KOPT-K1 (cell line): ENCODE data around the gene RAMAC.
"Not testable (repeated sequence)": the region's sequence is repeated elsewhere in the genome, so short reads cannot be mapped to it uniquely, and the experiment has no call there.

Experiments used
- H3K27ac ChIP-seq: fragments of 200-600 bp; sonication (generic); 2 replicates; pipeline ENCODE4 v1.5.1; 2016; ENCODE audit warnings: antibody characterized with exemption, mild to moderate bottlenecking, low read depth, low read length; ENCODE audit not compliant: poor library complexity, severe bottlenecking
- H3K36me3 ChIP-seq: fragments of 200-600 bp; sonication (generic); 2 replicates; pipeline ENCODE4 v1.5.1; 2017; ENCODE audit warnings: antibody characterized with exemption, mild to moderate bottlenecking, low read length, moderate library complexity; ENCODE audit not compliant: insufficient read depth
- H3K9me3 ChIP-seq: fragments of 200-600 bp; sonication (generic); 2 replicates; pipeline ENCODE4 v1.5.1; 2017; ENCODE audit warnings: antibody characterized with exemption, low read length, mild to moderate bottlenecking; ENCODE audit not compliant: insufficient read depth, poor library complexity, severe bottlenecking

Gene RAMAC

DNA sequence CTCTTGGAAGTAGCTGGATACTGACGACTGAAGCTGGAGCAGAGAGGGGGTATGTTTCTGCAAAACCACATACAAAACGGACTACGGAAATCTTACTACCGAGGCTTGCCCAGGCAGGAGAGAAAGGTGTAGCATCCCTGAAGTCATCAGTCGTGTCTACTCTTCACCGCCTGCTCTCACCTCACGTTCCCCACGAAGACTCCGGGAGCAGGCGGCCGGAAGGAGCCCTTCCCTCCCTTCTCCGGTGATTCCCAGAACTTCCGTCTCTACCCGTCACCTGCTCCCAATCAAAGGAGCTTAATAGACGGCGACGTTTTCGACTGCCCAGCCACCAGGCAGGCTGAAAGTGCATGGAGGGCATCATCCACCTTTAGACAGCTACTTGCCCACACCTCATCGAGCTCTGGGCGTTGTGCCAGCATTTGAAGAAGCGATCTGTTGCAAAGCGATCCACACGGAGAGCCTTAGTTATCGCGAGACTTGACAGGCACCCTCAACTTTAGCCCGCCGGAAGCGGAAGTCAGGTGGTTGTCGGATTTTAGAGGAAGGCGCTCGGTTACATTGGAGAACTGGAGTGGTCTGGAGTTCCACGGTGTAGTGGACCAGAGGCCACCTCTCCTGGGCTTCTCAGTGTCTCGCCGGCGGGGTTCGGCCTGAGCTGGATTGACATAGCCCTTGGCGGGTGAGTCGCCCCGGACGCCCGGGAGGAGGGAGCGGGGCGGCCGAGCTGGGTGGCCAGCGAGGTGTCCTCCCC is at the start of gene RAMAC:
RAMAC (plus strand) TSS at position 523 of the 754 bp plus-strand sequence. CDS start 2,809 bp downstream, outside the sequence.
- Histone ChIP-seq H3K9me3 (no peaks in the 10 kb centered on the region), H3K27ac (peak within 1 kb of the TSS; percentile 84), H3K36me3 (peaks cover 24% of the 10 kb centered on the region)

DNA sequence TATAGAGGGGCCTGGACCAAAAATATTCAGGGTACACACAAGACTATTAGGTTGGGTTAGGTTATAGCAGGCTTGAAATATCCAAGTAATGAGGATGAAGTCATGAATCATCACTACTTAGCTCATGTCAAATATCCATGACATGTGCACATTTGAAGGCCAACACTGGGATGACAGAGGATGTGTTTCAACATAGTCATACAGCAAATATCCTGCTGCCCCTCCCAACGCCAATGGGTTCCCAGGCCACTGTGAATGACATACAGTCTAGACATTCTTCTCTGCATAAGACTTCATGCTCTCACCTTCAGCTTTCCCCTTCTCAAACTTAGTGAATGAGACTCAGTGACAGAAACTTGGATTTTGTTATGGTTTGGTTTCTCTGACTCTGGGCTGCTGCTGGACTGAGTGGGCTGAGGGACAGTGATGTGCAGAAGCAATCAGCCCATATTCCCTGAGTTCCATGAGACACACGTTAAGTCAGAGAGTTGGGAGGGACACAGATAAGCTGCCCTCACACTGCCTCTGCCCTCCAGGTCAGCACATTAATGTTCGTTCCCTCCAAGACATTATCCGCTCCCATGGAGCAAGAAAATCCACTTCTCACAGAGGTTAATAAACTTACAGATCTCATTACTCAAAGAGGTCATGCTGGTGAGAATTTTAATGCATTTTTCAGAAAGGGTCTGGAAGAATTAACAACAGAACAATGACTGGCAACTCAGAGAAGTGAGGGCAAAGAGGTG is 48.9 kb upstream of the RAMAC start:
- Histone ChIP-seq H3K9me3 (no peaks in the 10 kb centered on the region), H3K27ac (no peak overlapping the region), H3K36me3 (no peaks in the 10 kb centered on the region)

DNA sequence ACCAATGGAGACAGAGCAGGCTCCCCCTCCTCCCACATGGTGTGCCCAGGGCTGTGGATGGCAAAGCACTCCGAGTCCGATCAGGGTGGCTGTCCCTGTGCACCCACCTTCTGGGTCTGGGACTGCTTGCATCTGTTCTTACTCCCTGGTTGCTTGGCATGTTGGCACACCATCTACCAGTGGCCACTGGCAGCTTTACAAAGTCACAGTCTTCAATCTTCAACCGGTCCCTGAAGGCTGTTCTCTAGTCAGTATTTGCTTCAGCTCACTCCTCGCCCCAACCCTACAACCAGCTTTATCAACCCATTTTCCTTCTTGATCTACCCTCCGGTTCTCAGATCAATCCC is 48.3 kb upstream of the RAMAC start:
- H3K36me3 ChIP-seq, result no peaks in the 10 kb centered on the region
- H3K27ac ChIP-seq, result no peak overlapping the region
- H3K9me3 ChIP-seq, result no peaks in the 10 kb centered on the region

DNA sequence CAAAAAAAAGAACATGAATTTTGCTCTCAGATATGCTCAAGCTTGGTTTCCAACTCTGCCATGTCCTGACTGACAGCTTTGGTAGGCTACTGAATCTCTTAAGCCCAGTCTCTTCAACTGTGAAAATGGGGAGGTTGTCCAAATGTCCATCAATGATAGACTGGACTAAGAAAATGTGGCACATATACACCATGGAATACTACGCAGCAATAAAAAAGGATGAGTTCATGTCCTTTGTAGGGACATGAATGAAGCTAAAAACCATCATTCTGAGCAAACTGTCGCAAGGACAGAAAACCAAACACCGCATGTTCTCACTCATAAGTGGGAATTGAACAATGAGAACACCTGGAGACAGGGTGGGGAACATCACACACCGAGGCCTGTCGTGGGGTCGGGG is 46.3 kb upstream of the RAMAC start:
- H3K9me3 ChIP-seq, H3K27ac ChIP-seq, H3K36me3 ChIP-seq: not testable (repeated sequence)

DNA sequence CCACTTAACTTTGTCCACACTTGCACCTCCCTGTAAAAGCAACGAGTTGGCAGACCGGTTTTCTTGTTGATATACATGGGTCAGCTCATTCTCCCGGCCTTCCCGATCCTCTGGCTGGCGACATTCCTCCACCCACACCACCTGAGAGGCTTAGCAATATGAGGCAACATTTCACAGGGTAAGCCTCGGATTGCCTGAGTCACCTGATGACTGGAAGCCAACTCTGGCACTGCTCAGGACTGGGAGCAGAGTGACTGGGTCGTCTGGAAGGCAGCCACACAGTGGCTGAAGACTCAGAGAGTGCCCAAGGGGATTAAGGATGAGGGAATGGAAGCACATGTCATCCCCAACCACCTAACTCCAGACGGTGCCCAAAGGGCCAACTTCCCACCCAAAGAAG is 43.3 kb upstream of the RAMAC start:
- Histone ChIP-seq H3K27ac (no peak overlapping the region), H3K9me3 (no peaks in the 10 kb centered on the region), H3K36me3 (no peaks in the 10 kb centered on the region)

DNA sequence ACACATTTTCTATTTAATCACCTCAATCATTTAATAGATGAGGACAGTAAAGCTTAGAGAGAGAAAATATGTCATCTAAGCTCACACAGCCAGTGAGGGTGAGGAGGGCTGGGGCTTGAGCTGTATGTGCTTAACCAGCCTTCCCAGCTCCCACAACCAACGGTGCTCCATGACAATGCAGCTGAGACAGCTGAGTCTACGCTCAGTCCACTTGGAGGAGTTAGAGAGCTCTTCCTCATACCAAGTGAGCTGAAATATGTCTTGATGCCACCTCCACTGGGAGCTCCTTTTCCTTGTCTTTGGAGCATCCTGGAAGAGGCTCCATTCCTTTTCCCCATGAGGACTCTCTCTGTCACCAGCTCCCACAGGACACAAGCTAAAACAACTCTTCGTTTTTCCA is 42.8 kb upstream of the RAMAC start:
- Histone ChIP-seq H3K9me3 (no peaks in the 10 kb centered on the region), H3K27ac (no peak overlapping the region), H3K36me3 (no peaks in the 10 kb centered on the region)

DNA sequence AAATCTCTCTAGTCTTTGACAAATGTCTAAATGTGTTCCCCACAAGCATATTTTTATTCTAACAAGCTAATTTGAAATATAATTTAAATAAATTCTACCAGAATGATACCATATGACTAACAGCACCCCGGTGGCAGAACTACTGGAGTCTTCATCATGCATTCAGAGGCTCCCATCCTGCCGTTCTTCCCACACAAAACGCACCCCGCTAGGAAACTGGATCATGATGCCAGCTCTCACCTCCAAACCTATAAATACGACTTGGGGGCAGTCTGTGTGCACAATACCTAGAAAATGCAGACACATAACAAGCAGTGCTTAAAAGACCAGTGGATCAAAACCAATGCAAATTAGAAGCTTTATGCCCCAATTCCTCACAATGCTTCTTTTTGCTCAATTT is 42.0 kb upstream of the RAMAC start:
- Histone ChIP-seq H3K36me3 (no peaks in the 10 kb centered on the region), H3K27ac (no peak overlapping the region), H3K9me3 (no peaks in the 10 kb centered on the region)

DNA sequence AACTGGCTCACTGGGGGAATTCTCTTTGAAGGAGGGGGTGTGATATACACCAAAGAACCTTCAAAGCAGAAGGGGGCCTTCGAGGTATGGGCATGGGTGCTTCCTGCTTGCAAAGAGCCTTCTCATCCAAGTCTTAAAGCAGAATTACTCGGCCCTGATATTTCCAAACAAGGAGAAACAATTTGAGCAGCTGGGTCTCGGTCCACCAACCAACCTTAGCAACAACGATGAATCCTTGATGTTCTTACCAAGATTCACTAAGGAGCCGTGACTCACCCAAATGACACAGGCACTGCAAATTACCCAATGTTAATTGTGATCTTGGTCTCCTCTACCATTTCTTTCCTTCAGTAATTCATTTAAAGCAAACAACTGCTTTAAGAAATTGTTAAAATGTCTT is 41.2 kb upstream of the RAMAC start:
- H3K36me3 ChIP-seq, result no peaks in the 10 kb centered on the region
- H3K9me3 ChIP-seq, result no peaks in the 10 kb centered on the region
- no peak overlapping the region for H3K27ac ChIP-seq

DNA sequence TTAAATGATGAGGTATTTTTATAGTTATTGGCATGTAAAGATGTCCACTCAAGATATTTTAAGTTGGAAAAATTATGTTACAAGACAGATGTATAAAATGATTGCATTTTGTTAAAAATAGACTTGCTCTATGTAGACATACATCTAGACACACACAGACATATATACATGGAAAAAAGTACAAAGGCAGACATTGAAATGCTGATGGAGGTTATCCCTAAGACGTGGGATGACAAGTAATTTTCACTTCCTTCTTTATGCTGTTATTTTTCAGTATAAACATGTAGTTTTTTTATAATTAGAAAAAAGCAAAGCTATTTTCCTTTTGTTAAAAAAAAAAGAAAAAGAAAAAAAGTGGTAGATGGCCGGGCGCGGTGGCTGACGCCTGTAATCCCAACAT is 40.7 kb upstream of the RAMAC start:
- no peaks in the 10 kb centered on the region for H3K9me3 ChIP-seq
- no peaks in the 10 kb centered on the region for H3K36me3 ChIP-seq
- no peak overlapping the region for H3K27ac ChIP-seq

DNA sequence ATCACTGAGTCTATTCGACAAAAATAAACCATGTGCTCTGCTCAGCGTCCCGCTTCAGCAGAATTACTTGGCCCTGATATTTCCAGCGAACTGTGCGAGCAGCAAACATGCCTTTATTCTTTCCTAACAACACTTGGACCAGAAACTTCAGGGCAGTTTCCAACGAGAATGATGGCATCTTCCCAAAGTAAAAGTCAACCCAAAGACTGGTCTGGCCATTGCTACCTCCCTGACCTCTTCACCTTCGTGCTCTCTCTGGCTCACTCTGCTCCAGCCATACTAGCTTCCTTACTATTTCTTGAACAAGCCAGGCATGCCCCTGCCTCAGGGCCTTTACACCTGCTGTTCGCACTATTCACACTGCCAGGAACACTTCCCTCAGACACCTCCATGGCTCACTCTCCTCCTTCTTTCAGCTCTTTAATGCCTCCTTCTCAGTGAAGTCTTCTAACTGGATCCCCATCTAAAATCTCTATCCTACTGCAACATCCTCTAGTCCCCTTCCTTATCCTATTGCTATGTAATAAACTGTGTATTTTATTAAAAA is 39.8 kb upstream of the RAMAC start:
- Histone ChIP-seq H3K36me3 (no peaks in the 10 kb centered on the region), H3K27ac (no peak overlapping the region), H3K9me3 (no peaks in the 10 kb centered on the region)

DNA sequence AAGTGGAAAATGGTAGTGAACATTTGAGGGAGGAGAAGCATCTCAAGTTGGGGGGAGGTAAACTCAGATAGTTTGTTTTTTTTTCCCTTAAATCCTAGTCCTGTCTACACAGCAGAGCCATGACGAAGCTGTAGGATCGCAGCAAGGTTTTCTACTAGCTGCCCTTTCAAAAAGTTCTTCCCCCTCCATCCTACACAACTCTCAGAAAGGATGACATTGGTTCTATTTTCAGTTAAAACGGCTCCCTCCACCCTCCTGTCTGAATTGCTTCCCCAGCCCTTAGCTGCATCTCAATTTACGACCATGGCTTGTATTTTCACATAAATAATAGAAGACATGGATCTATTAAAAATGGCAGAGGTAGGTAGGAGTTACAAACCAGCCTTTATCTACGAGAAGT is 35.7 kb upstream of the RAMAC start:
- no peak overlapping the region for H3K27ac ChIP-seq
- no peaks in the 10 kb centered on the region for H3K36me3 ChIP-seq
- H3K9me3 ChIP-seq, result no peaks in the 10 kb centered on the region

DNA sequence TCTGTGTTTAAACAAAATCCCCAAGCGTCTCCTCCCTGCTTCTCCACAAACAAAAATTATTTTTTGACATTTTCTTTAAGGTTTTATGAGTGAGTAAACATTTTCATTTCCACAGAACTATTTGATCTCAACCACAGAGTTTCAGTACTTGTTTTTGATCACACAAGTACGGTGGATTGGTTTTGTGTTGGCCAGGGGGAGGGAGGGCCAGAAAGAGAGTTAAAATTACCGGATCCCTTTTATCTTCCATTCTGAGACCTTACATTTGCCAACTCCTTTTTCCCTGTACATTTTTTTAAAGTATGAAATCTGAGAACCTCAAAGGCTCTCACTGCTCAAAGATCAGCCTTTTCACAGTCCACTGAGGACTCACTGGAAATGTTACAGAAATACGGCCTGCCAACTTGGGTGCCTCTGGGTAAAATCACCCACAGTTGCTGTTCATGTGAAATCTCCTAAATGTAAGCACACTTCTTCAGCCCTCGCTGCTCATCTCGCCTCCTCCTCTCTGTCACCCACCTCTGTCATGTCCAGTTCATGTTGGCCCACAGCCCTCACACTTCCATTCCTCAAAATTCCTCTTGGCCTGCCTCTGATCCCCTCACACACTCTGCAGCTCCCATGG is 35.2 kb upstream of the RAMAC start:
- H3K36me3 ChIP-seq, result no peaks in the 10 kb centered on the region
- H3K9me3 ChIP-seq, result no peaks in the 10 kb centered on the region
- no peak overlapping the region for H3K27ac ChIP-seq

DNA sequence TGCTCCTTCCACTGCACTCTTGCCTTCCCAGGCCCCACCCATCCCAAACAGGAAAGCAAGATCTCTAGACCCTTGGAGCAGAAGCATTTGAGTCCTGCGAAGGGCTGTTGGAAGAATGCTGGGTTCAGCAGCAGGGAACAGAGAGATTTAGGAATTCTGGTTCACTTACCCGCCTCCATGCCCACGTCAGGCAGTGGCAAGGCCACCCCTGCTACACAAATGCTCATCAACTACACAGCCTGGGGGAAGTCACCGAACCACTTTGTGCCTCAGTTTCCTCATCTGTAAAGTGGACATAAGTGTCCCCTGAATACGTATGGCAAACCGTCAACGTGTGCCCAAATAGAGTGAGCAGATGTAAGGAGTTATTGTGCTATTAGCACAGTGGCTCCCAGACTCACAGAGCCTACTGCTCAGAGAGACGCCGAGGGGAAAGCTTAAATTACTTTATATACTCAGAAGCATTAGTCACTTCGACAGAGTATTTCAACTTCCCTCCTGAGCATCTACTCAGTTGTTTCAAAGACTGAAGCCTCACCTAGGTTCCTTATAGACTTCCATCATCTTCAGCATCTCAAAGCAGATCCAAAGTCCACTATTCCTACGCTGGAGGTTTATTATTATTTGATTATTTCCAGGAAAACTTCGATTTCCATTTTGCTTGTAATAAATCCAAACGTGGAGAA is 34.4 kb upstream of the RAMAC start:
- H3K27ac ChIP-seq, result no peak overlapping the region
- H3K36me3 ChIP-seq, result no peaks in the 10 kb centered on the region

DNA sequence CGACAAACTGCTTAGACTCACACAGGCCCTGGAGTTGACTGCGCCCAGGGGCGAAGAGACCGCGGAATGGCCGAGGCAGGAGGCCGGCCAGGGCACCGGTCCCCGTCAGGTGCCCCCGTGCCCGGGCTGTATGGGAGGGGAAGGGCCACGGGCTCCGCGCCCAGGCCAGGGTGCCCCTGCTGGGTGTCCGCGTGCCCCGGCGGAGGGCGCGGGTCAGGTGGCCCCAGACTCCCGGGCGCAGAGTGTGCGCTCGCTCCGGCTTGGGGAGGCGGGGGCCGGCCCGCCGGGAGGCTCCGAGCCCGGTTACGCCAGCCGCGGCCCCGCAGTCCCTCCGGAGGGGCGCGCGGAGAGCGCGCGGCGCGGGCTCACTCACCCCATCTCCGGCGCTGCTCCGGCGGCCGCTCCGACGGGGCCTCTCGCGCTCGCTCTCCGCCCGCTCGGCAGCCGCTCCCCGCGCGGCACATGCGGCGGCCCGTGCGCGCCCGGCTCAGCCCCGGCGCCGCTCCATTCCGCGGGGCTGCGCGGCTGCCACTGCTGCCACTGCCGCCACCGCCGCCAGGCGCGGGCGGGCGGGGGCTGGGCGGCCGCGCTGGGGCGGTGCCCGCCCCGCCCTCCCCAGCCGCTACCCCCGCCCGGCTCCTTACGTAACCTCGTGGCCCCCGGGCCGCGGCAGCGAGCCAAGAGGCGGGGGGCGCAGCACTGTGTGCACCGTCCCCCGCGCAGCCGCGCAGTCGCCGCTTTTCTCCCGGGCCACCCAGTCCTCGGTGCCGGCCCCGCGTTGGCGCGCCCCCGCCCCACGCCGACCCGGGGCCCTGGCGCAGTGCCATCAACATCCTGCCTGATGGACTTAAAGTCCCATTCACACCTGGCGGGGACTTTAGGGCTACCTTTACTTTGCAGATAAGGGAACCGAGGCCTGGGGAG is 33.6 kb upstream of the RAMAC start, which contains the start of gene HOMER2:
HOMER2 (minus strand) TSS at position 563 of the 924 bp plus-strand sequence; CDS start at position 378, 185 bp downstream.
- Histone ChIP-seq H3K36me3 (no peaks in the 10 kb centered on the region), H3K27ac (peak within 1 kb of the TSS; percentile 23), H3K9me3 (no peaks in the 10 kb centered on the region)

More for the DNA sequence above, 34.4 kb upstream of the RAMAC start:
- H3K9me3 ChIP-seq, result no peaks in the 10 kb centered on the region
